GM19324 (cell line): ENCODE data around the gene HES5.

Source experiments
- ATAC-seq: cut with Tn5 transposase; IDR thresholded peaks from one replicate; pipeline ENCODE4 v1.9.1; 2021; ENCODE audit warnings: mild to moderate bottlenecking, moderate library complexity; ENCODE audit not compliant: unreplicated experiment, low FRiP score

The HES5 gene

GRCh38 chr1:2486558-2486957 is 43.5 kb downstream of the HES5 start:
- no peak for ATAC-seq

- no peak for ATAC-seq
Measured at GRCh38 chr1:2486041-2486440, 44.0 kb downstream of the HES5 start.

GRCh38 chr1:2483970-2484369 is 46.1 kb downstream of the HES5 start:
- no peak for ATAC-seq

GRCh38 chr1:2483026-2483425 is 47.0 kb downstream of the HES5 start:
- no peak for ATAC-seq

- no peak for ATAC-seq
Measured at GRCh38 chr1:2482588-2482987, 47.5 kb downstream of the HES5 start.

- no peak for ATAC-seq
Measured at GRCh38 chr1:2481885-2482284, 48.2 kb downstream of the HES5 start.

- ATAC-seq = no peak
Measured at GRCh38 chr1:2480986-2481364, 49.1 kb downstream of the HES5 start.

GRCh38 chr1:2480236-2480985 is 49.7 kb downstream of the HES5 start:
- ATAC-seq = no peak

GRCh38 chr1:2479618-2480017 is 50.4 kb downstream of the HES5 start:
- ATAC-seq = no peak

- ATAC-seq = no peak
Measured at GRCh38 chr1:2479186-2479585, 50.9 kb downstream of the HES5 start.
